GM12878 (cell line): Measurements from ENCODE around the gene FOXJ1. TPM values are rescaled to one million over a fixed set of nuclear protein-coding genes. Genes with fewer than 3 reads are reported as not detected.

Source experiments
- ATAC-seq: fragments of 200-7000 bp; cut with Tn5 transposase; 3 replicates; pipeline ENCODE4 v1.9.1; 2020; ENCODE audit warnings: mild to moderate bottlenecking, moderate library complexity
- BruUV-seq: library from RNA; stranded (reverse); fragments of 400-500 nt; replicated peaks from 2 replicates; lab custom pipeline; 2021; lab: Mats Ljungman, UMichigan
- CTCF ChIA-PET: fragments of 300-600 bp; sonication (Branson Sonifier 250); formaldehyde crosslinking; extraction: SDS; loops from one replicate; lab custom pipeline; 2021; ENCODE audit warnings: inconsistent platforms; lab: Yijun Ruan, JAX
- POLR2A ChIA-PET: fragments of 350-600 bp; formaldehyde crosslinking; extraction: SDS; loops from one replicate; lab custom pipeline; 2021; ENCODE audit warnings: inconsistent platforms; lab: Charles Lee
- RAD21 ChIA-PET: fragments of 300-600 bp; sonication (Branson Sonifier 250); formaldehyde crosslinking; loops from one replicate; lab custom pipeline; 2023; ENCODE audit warnings: antibody characterized with exemption; ENCODE audit not compliant: unreplicated experiment; lab: Charles Lee
- SMC1A ChIA-PET: fragments of 300-600 bp; sonication (Branson Sonifier 250); formaldehyde crosslinking; loops from one replicate; lab custom pipeline; 2023; ENCODE audit not compliant: unreplicated experiment, uncharacterized antibody; lab: Charles Lee
- DNase-seq: peaks from one replicate; pipeline ENCODE4 v3.0.0-alpha.2; 2011; ENCODE audit warnings: low read depth, low spot score
- FAIRE-seq: peaks from 3 replicates; lab custom pipeline; 2011; peaks lifted over from hg19 to GRCh38; lab: Jason Lieb, UNC
- H2AFZ ChIP-seq: 2 replicates; pipeline ENCODE4 v1.6.0; 2011; ENCODE audit warnings: low read depth, low read length, control low read depth; ENCODE audit not compliant: control insufficient read depth
- H3K27ac ChIP-seq: 2 replicates; pipeline ENCODE4 v1.5.1; 2011; ENCODE audit warnings: control low read depth; ENCODE audit not compliant: control insufficient read depth, insufficient read depth
- H3K27me3 ChIP-seq, 2 experiments: replicated peaks in 1 of 2; 2 replicates each; pipeline versions ENCODE4 v1.6.0 to v1.6.1; 2011; ENCODE audit warnings: low read length in 1 of 2; ENCODE audit not compliant: control insufficient read depth in 2 of 2, insufficient read depth in 2 of 2
- H3K36me3 ChIP-seq, 2 experiments: 2 replicates each; pipeline ENCODE4 v1.5.1; 2011; ENCODE audit warnings: low read length in 1 of 2; ENCODE audit not compliant: control insufficient read depth in 2 of 2, insufficient read depth in 2 of 2
- H3K4me1 ChIP-seq: 2 replicates; pipeline ENCODE4 v1.6.1; 2011; ENCODE audit warnings: mild to moderate bottlenecking, low read length, moderate library complexity, mixed read lengths; ENCODE audit not compliant: control insufficient read depth, insufficient read depth
- H3K4me2 ChIP-seq: 2 replicates; pipeline ENCODE4 v1.6.0; 2011; ENCODE audit warnings: control low read depth; ENCODE audit not compliant: control insufficient read depth, insufficient read depth
- H3K4me3 ChIP-seq: fragments of 200-600 bp; sonication (generic); 2 replicates; pipeline ENCODE4 v1.5.1; 2016
- H3K79me2 ChIP-seq: 2 replicates; pipeline ENCODE4 v1.6.0; 2011; ENCODE audit warnings: low read length; ENCODE audit not compliant: control insufficient read depth, insufficient read depth
- H3K9ac ChIP-seq: 2 replicates; pipeline ENCODE4 v1.8.0; 2011; ENCODE audit warnings: low read length, control low read depth, mixed read lengths; ENCODE audit not compliant: control insufficient read depth, insufficient read depth
- H3K9me3 ChIP-seq: replicated peaks from 3 replicates; pipeline ENCODE4 v1.5.1; 2011; ENCODE audit warnings: mild to moderate bottlenecking, low read length; ENCODE audit not compliant: control insufficient read depth, insufficient read depth
- H4K20me1 ChIP-seq: 2 replicates; pipeline ENCODE4 v1.6.0; 2011; ENCODE audit not compliant: control insufficient read depth, insufficient read depth
- BMI1 ChIP-seq: fragments of 450-650 bp; IDR thresholded peaks from 2 replicates; pipeline ENCODE4 v1.6.1; 2016; ENCODE audit warnings: mild to moderate bottlenecking, moderate library complexity, borderline replicate concordance
- CEBPB ChIP-seq, 2 experiments: fragments of 150-350 bp in 1 of 2; IDR thresholded peaks; 2 replicates each; pipeline ENCODE4 v1.6.1; 2012 to 2014; ENCODE audit warnings: low read depth in 2 of 2, low read length in 2 of 2, borderline replicate concordance in 1 of 2, inconsistent platforms in 1 of 2
- GATAD2B ChIP-seq: fragments of 450-650 bp; conservative IDR thresholded peaks from 2 replicates; pipeline ENCODE4 v1.6.1; 2017; ENCODE audit warnings: low read depth, mild to moderate bottlenecking, moderate library complexity
- HDAC6 ChIP-seq: fragments of 200-600 bp; sonication (generic); IDR thresholded peaks from one replicate; pipeline ENCODE4 v1.8.0; 2017; ENCODE audit warnings: antibody characterized with exemption; ENCODE audit not compliant: unreplicated experiment
- JUND ChIP-seq: IDR thresholded peaks from 2 replicates; pipeline ENCODE4 v1.6.1; 2012; ENCODE audit warnings: low read depth, mild to moderate bottlenecking, low read length, improper control_type of control experiment, moderate library complexity
- KAT2A ChIP-seq: conservative IDR thresholded peaks from 2 replicates; pipeline ENCODE4 v1.6.1; 2011; ENCODE audit warnings: low read depth, low read length; ENCODE audit not compliant: control insufficient read depth
- NKRF ChIP-seq: fragments of 450-650 bp; conservative IDR thresholded peaks from 2 replicates; pipeline ENCODE4 v1.6.1; 2017; ENCODE audit warnings: mild to moderate bottlenecking, moderate library complexity
- NR2F1 ChIP-seq: fragments of 450-650 bp; conservative IDR thresholded peaks from 2 replicates; pipeline ENCODE4 v1.6.1; 2017; ENCODE audit warnings: mild to moderate bottlenecking
- RCOR1 ChIP-seq: conservative IDR thresholded peaks from 2 replicates; pipeline ENCODE4 v1.6.1; 2012; ENCODE audit warnings: low read depth, low read length, improper control_type of control experiment
- YY1 ChIP-seq: IDR thresholded peaks from 2 replicates; pipeline ENCODE4 v1.6.1; 2011; ENCODE audit warnings: low read depth, mild to moderate bottlenecking, low read length
- ZNF274 ChIP-seq: IDR thresholded peaks from one replicate; pipeline ENCODE4 v1.8.0; 2011; ENCODE audit not compliant: insufficient read length, insufficient read depth
- WGBS: methylation state at CpG from one replicate; pipeline ENCODE4 v1.1.6; 2016; ENCODE audit warnings: low lambda C conversion rate; ENCODE audit not compliant: insufficient replicate concordance, insufficient coverage; ENCODE audit errors: missing lambda C conversion rate; 5-methylcytosine and 5-hydroxymethylcytosine counted together
- in situ Hi-C: fragments of 300-500 bp; cut with MboI; formaldehyde crosslinking; loops from 9 replicates; pipeline ENCODE4 v1.14.3; 2018; ENCODE audit warnings: mixed read lengths
- intact Hi-C: fragments of 100-400 bp; cut with micrococcal nuclease; formaldehyde crosslinking; loops from one replicate; pipeline ENCODE4 v1.14.2; 2022; ENCODE audit not compliant: unreplicated experiment
- polyA plus RNA-seq, 11 experiments: library from polyadenylated mRNA; depleted of rRNA in 4 of 11; unstranded in 6 of 11; stranded (reverse) in 5 of 11; fragments of >200 nt; fragmentation: Nextera tagmentation in 4 of 11; fragmentation: Illumina TruSeq in 1 of 11; extraction: Ambion mirVana in 4 of 11; extraction: Trizol in 1 of 11; gene quantifications; 1 replicate in 1 of 11; 2 replicates in 10 of 11; pipeline versions ENCODE4 v1.2.1 to v1.2.3, GENCODE V29; 2011 to 2016; ENCODE audit warnings: inconsistent platforms in 2 of 11, missing spikeins in 2 of 11, low read depth in 1 of 11
- total RNA-seq, 4 experiments: library from RNA; depleted of rRNA in 3 of 4; stranded (reverse); fragments of >200 nt in 3 of 4; fragmentation: Illumina TruSeq in 1 of 4; extraction: Trizol in 1 of 4; gene quantifications; 2 replicates each; pipeline versions ENCODE4 v1.2.1 to v1.2.3, GENCODE V29; 2013 to 2021
- TF ChIP-seq, protein P1 (sequence below): fragments of 450-650 bp; IDR thresholded peaks from 2 replicates; pipeline ENCODE4 v1.6.1; 2017; ENCODE audit warnings: antibody characterized with exemption, mild to moderate bottlenecking, moderate library complexity

Gene FOXJ1
- total and polyA plus RNA-seq, 10 of the 15 experiments (the other 5 are each of a cell fraction or from before 2014, with no cell fraction given) = not detected

DNA sequence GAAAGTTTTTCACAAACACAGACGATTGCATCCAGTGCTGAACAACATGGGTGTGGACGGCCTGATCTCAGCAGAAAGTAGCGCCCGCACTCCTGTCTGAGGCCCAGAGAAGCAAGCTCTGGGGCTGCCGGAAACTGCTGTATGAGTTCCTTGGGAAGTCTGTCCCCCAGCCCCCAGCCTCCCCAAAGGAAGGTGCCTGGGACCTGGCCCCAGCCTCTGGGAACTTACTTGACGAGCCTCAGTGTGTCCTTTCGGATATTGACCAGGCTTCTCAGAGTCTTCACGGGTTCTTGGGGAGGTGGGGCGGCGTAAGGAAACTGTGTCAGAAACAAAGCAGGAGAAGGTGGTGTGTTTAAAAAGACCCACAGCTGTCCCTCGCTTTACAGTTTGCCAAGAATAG lies 32.4 kb upstream of the FOXJ1 start:
- H2AFZ ChIP-seq = no peak overlapping the region
- no peak for TF ChIP-seq RCOR1
- TF ChIP-seq, all 136 proteins: peak for 0
- Histone ChIP-seq H3K9me3 (no peaks in the 10 kb centered on the region; the same call in 2 of the 3 replicates), H3K4me3 (no peak overlapping the region), H3K79me2 (no peaks in the 10 kb centered on the region), H3K4me1 (no peaks in the 10 kb centered on the region), H3K4me2 (no peak overlapping the region), H3K9ac (no peak overlapping the region), H3K36me3 (no peaks in the 10 kb centered on the region), H3K27me3 (no peaks in the 10 kb centered on the region), H3K27ac (no peak overlapping the region), H4K20me1 (no peaks in the 10 kb centered on the region)
- FAIRE-seq (no peak), DNase-seq (no peak), ATAC-seq (no peak)
- no TSS peak for BruUV-seq
- CTCF ChIA-PET = interaction anchor here (0.6 to 12.6 kb wide), 6 partner anchors 8 to 108 kb away, joined by 3 to 134 read pairs (median 4); no protein-coding TSS in a partner anchor
- SMC1A ChIA-PET = interaction anchor here (0.6 kb wide), 2 partner anchors 166 to 200 kb away, joined by 3 read pairs; no protein-coding TSS in a partner anchor
- intact Hi-C loops = no loop called here
- in situ Hi-C loops = no loop called here
- POLR2A ChIA-PET = interaction anchor here (0.6 to 0.7 kb wide), 3 partner anchors 13 to 258 kb away, joined by 3 read pairs; no protein-coding TSS in a partner anchor
- RAD21 ChIA-PET = no interaction called here
- 87% methylated on average over 10 of the region's 11 CpGs for WGBS

GRCh38 chr17:76171706-76172105 lies 30.7 kb upstream of the FOXJ1 start:
- ATAC-seq (no peak), DNase-seq (no peak), FAIRE-seq (no peak)
- no peak overlapping the region for H3K27ac ChIP-seq
- no peaks in the 10 kb centered on the region for H4K20me1 ChIP-seq
- ChIA-PET SMC1A (interaction anchor here (4.3 kb wide), 1 partner anchor 9 kb away, joined by 22 read pairs; no protein-coding TSS in a partner anchor), RAD21 (interaction anchor here (0.8 kb wide), 1 partner anchor 11 kb away, joined by 3 read pairs; no protein-coding TSS in a partner anchor), CTCF (no interaction called here), POLR2A (interaction anchor here (0.8 kb wide), 1 partner anchor 11 kb away, joined by 3 read pairs; no protein-coding TSS in a partner anchor)
- H3K27me3 ChIP-seq = no peaks in the 10 kb centered on the region
- no peak overlapping the region for H2AFZ ChIP-seq
- H3K4me3 ChIP-seq = no peak overlapping the region
- H3K79me2 ChIP-seq = no peaks in the 10 kb centered on the region
- H3K9ac ChIP-seq = no peak overlapping the region
- H3K4me1 ChIP-seq = no peaks in the 10 kb centered on the region
- no peaks in the 10 kb centered on the region for H3K36me3 ChIP-seq
- no peaks in the 10 kb centered on the region for H3K9me3 ChIP-seq
- in situ Hi-C loops = no loop called here
- BruUV-seq = no TSS peak
- no peak overlapping the region for H3K4me2 ChIP-seq
- 46% methylated on average over 4 of the region's 4 CpGs for WGBS
- intact Hi-C loops = no loop called here
- TF ChIP-seq BMI1 (no peak), JUND (no peak), GATAD2B (no peak), CEBPB (IDR thresholded peaks at IDR 0.05; ENCODE audit: borderline replicate concordance in 1 of 2, low read depth in 2 of 2, low read length in 2 of 2) (no peak), KAT2A (no peak), YY1 (no peak), HDAC6 (no peak), NKRF (no peak), NR2F1 (no peak), ZNF274 (no peak)
- TF ChIP-seq, protein P1, sequence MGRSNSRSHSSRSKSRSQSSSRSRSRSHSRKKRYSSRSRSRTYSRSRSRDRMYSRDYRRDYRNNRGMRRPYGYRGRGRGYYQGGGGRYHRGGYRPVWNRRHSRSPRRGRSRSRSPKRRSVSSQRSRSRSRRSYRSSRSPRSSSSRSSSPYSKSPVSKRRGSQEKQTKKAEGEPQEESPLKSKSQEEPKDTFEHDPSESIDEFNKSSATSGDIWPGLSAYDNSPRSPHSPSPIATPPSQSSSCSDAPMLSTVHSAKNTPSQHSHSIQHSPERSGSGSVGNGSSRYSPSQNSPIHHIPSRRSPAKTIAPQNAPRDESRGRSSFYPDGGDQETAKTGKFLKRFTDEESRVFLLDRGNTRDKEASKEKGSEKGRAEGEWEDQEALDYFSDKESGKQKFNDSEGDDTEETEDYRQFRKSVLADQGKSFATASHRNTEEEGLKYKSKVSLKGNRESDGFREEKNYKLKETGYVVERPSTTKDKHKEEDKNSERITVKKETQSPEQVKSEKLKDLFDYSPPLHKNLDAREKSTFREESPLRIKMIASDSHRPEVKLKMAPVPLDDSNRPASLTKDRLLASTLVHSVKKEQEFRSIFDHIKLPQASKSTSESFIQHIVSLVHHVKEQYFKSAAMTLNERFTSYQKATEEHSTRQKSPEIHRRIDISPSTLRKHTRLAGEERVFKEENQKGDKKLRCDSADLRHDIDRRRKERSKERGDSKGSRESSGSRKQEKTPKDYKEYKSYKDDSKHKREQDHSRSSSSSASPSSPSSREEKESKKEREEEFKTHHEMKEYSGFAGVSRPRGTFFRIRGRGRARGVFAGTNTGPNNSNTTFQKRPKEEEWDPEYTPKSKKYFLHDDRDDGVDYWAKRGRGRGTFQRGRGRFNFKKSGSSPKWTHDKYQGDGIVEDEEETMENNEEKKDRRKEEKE = no peak
